Activated B cell treated with CpG ODN at 0.5 μM for 24 hours (primary cell): ENCODE measurements around the gene SPOPL. TPM values are rescaled to one million over a fixed set of nuclear protein-coding genes. Genes with fewer than 3 reads are reported as not detected.

Source experiments
- ATAC-seq: fragments of 200-7000 bp; cut with Tn5 transposase; one replicate; pipeline ENCODE4 v1.10.0; 2021; ENCODE audit warnings: low read depth, mild to moderate bottlenecking, moderate library complexity
- CTCF ChIA-PET: fragments of 350-600 bp; sonication (Branson Sonifier 250); formaldehyde crosslinking; loops from one replicate; lab custom pipeline; 2021; ENCODE audit warnings: antibody characterized with exemption; lab: Charles Lee
- POLR2A ChIA-PET: fragments of 350-600 bp; sonication (Branson Sonifier 250); formaldehyde crosslinking; loops from one replicate; lab custom pipeline; 2021; ENCODE audit warnings: antibody characterized with exemption; lab: Charles Lee
- DNase-seq: peaks from one replicate; pipeline ENCODE4 v3.0.0; 2022
- H3K27ac Mint-ChIP-seq: one replicate; pipeline ENCODE4 v1.8.0; 2020; ENCODE audit warnings: mixed read lengths
- H3K27me3 Mint-ChIP-seq: one replicate; pipeline ENCODE4 v1.8.0; 2021; ENCODE audit warnings: mixed read lengths
- H3K36me3 Mint-ChIP-seq: one replicate; pipeline ENCODE4 v1.8.0; 2021; ENCODE audit warnings: low read depth, mixed read lengths
- H3K4me1 Mint-ChIP-seq: one replicate; pipeline ENCODE4 v1.8.0; 2021; ENCODE audit warnings: mixed read lengths
- H3K4me3 Mint-ChIP-seq: one replicate; pipeline ENCODE4 v1.8.0; 2020; ENCODE audit warnings: mild to moderate bottlenecking, mixed read lengths
- H3K9me3 Mint-ChIP-seq: one replicate; pipeline ENCODE4 v1.8.0; 2020; ENCODE audit warnings: mixed read lengths
- intact Hi-C: fragments of 100-400 bp; cut with micrococcal nuclease; formaldehyde crosslinking; loops from one replicate; pipeline ENCODE4 v1.15.1; 2024
- total RNA-seq: library from RNA; stranded (reverse); gene quantifications from 2 replicates; pipeline ENCODE4 v1.2.3, GENCODE V29; 2022
- TF ChIP-seq, protein P1 (sequence below): fragments of 200-600 bp; IDR thresholded peaks from one replicate; pipeline ENCODE4 v1.8.0; 2022; ENCODE audit warnings: antibody characterized with exemption, mild to moderate bottlenecking

Gene SPOPL
- total RNA-seq, 1 donor from 2014 or later = 36.9 TPM

DNA sequence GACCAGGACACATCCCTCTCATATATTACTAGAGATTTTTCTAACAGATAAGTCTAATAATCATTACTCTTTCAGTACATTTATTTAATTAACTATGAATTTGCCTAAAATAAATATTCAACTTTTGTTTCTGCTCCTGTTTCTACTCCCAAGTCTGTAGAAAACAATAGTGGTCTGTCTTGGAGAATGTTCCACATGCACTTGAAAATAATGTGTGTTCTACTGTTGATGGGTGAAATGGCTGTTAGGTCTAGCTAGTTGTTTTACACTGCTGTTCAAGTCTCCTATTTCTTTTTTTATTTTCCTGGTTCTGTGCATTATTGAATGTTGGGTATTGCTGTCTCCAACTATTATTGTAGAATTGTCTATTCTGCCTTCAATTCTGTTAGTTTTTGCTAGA is 47.2 kb downstream of the SPOPL start:
- no peak overlapping the region for H3K4me3 Mint-ChIP-seq
- intact Hi-C loops = no loop called here
- ATAC-seq (no peak), DNase-seq (no peak)
- ChIA-PET POLR2A (no interaction called here), CTCF (no interaction called here)
- no peaks in the 10 kb centered on the region for H3K9me3 Mint-ChIP-seq
- H3K27me3 Mint-ChIP-seq = no peaks in the 10 kb centered on the region
- H3K27ac Mint-ChIP-seq = no peak overlapping the region
- peaks cover 50% of the 10 kb centered on the region for H3K36me3 Mint-ChIP-seq
- H3K4me1 Mint-ChIP-seq = peaks cover 41% of the 10 kb centered on the region
- TF ChIP-seq, protein P1, sequence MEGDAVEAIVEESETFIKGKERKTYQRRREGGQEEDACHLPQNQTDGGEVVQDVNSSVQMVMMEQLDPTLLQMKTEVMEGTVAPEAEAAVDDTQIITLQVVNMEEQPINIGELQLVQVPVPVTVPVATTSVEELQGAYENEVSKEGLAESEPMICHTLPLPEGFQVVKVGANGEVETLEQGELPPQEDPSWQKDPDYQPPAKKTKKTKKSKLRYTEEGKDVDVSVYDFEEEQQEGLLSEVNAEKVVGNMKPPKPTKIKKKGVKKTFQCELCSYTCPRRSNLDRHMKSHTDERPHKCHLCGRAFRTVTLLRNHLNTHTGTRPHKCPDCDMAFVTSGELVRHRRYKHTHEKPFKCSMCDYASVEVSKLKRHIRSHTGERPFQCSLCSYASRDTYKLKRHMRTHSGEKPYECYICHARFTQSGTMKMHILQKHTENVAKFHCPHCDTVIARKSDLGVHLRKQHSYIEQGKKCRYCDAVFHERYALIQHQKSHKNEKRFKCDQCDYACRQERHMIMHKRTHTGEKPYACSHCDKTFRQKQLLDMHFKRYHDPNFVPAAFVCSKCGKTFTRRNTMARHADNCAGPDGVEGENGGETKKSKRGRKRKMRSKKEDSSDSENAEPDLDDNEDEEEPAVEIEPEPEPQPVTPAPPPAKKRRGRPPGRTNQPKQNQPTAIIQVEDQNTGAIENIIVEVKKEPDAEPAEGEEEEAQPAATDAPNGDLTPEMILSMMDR = no peak

DNA sequence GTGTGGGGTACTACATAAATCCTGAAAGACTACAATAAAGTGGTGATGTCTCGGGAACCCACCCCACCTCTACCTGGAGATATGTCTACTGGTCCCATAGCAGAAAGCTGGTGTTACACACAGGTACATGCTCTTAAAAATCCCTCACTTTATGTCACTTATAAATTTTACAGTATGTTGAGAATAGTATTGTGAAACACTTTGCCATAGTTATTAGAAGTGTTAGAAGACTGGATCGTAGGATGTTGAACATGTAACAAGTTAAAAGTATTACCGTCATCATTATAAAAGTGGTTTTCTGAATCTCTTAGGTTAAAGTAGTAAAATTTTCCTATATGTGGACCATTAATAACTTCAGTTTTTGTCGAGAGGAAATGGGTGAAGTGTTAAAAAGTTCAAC is 48.6 kb downstream of the SPOPL start:
- CTCF ChIA-PET = no interaction called here
- Mint-ChIP-seq H3K4me1 (peaks cover 30% of the 10 kb centered on the region), H3K36me3 (peaks cover 52% of the 10 kb centered on the region), H3K4me3 (no peak overlapping the region), H3K9me3 (no peaks in the 10 kb centered on the region), H3K27ac (peak overlapping the region; percentile 56), H3K27me3 (no peaks in the 10 kb centered on the region)
- POLR2A ChIA-PET = no interaction called here
- intact Hi-C loops = loop anchor here (2.0 kb wide), 1 partner anchor 15 kb away; no protein-coding TSS in a partner anchor
- ATAC-seq (no peak), DNase-seq (no peak)
- TF ChIP-seq, protein P1 = no peak

DNA sequence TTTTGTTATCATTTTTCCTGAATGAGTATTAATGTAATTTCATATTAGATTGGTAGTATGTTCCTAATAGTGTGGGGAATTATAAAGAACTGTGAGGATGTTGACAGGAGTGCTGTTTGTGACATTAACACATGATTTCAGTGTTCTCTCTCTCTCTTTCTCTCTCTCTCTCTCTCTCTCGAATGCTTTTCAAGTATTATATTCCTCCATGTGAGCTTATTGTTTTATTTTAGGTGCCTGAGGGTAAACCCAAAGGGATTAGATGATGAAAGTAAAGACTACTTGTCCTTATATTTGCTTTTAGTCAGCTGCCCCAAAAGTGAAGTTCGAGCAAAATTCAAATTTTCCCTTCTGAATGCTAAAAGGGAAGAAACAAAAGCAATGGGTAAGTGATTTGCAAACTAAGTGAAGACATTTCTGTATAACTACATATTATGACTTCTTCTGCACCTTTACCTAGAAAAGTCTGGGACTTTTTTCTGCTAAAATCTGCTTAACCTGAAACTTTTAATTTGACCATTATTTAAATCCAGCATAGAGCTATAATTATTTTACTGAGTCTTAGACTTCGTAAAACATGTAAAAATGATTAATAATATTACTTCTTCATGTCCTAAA is 49.2 kb downstream of the SPOPL start:
- intact Hi-C loops = loop anchor here (2.0 kb wide), 1 partner anchor 14 kb away; no protein-coding TSS in a partner anchor
- Mint-ChIP-seq H3K4me3 (no peak overlapping the region), H3K4me1 (peaks cover 24% of the 10 kb centered on the region), H3K27me3 (no peaks in the 10 kb centered on the region), H3K36me3 (peaks cover 56% of the 10 kb centered on the region), H3K9me3 (no peaks in the 10 kb centered on the region), H3K27ac (peak overlapping the region; percentile 44)
- no peak for ATAC-seq
- TF ChIP-seq, protein P1 = no peak
- CTCF ChIA-PET = no interaction called here
- POLR2A ChIA-PET = no interaction called here
- no peak for DNase-seq

DNA sequence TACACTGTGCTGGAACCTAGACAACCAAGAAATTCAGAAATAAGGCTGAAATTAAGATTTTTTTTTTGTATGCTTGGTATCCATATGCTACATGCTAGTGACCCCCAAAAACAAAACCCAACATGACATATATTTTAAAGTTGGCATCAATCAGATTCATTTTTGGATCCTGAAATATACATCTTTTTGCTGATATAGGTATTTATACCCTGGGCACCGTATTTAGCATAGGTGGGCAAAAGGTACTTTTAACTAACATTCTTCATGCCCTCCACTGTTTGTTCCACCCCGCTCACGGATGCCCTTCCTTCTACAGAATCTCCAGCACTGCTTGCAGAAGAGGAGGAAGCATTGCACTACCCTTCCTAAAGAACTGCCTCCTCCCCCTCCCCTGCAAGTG is 52.6 kb downstream of the SPOPL start:
- ATAC-seq = no peak
- Mint-ChIP-seq H3K27me3 (no peaks in the 10 kb centered on the region), H3K4me3 (no peak overlapping the region), H3K36me3 (peaks cover 62% of the 10 kb centered on the region), H3K9me3 (no peaks in the 10 kb centered on the region), H3K4me1 (peaks cover 10% of the 10 kb centered on the region), H3K27ac (peak overlapping the region; percentile 24)
- TF ChIP-seq, protein P1 = no peak
- intact Hi-C loops = no loop called here
- POLR2A ChIA-PET = no interaction called here
- CTCF ChIA-PET = no interaction called here
- DNase-seq = no peak

- Mint-ChIP-seq H3K9me3 (no peaks in the 10 kb centered on the region), H3K36me3 (peaks cover 67% of the 10 kb centered on the region), H3K4me3 (no peak overlapping the region), H3K27ac (no peak overlapping the region), H3K27me3 (no peaks in the 10 kb centered on the region), H3K4me1 (no peaks in the 10 kb centered on the region)
- TF ChIP-seq, protein P1 = no peak
- POLR2A ChIA-PET = no interaction called here
- CTCF ChIA-PET = interaction anchor here (0.9 kb wide), 1 partner anchor 15 kb away, joined by 3 read pairs; no protein-coding TSS in a partner anchor
- DNase-seq = no peak
- no peak for ATAC-seq
- intact Hi-C loops = no loop called here
These were observed 58.1 kb downstream of the SPOPL start for GRCh38 chr2:138559641-138560040.
